ENCODE data around the gene EMILIN1. TPM values are rescaled to one million over a fixed set of nuclear protein-coding genes. Genes with fewer than 3 reads are reported as not detected.

EMILIN1 gene
- total RNA-seq, 1 experiment from 2014 or later = 1.2 TPM

DNA sequence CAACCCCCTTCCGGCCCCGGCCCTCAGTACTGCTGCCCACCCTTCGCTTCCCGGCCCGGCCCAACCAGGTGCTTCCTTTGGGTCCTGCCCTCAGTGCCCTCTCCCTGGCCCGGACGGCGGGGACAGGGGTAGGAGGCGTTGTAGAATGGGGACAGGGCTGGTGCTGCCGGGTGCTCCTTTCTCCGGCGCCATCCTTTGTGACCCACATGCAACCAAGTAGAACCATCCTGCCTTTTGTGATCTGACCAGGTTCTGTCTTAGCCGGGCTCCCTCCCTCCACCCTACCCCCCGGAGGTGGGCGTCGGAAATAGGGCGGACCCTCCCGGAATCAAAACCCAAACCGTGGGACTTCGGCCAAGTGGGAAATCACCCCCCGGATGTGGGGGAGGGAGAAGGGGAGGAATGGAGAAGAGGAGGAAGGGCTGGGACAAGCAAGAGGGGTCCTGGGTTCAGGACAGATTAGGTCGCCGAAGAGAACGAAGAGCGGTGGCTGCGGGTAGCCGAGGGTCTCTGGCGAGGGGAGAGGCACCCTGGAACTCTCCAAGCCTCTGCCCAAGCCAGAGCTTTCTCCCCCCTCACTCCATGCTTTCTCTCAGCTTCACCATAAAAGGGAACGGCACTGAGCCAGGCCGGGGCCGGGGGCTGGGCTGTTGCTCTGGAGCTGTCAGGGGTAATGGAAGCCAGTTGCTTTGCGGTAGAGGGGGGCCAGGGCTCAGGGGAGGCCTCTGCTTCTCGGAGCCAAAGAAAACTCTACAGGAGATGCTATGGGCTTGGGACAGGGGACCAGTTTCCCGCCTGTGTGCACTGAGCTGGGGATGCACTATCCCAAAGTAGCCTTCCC is 6.2 kb upstream of the EMILIN1 start:
- Mint-ChIP-seq H3K27ac (peak overlapping the region; percentile 88 to 97 (median 93)), H3K36me3 (ENCODE audit: insufficient read depth in 1 of 3, low read depth in 3 of 3) (peaks cover 17 to 37% (median 35%) of the 10 kb centered on the region in 3 experiments; a peak in 6 of 7 replicates), H3K9me3 (no peaks in the 10 kb centered on the region; a peak in 1 of 5 replicates), H3K4me1 (peaks cover 18 to 20% of the 10 kb centered on the region in 2 experiments), H3K4me3 (peak overlapping the region; percentile 85 to 94), H3K27me3 (ENCODE audit: low read depth) (peaks cover 16% of the 10 kb centered on the region)
- Histone ChIP-seq H2AK5ac (ENCODE audit: insufficient read length, low read length) (no peak overlapping the region), H4K8ac (replicated peaks; ENCODE audit: insufficient read length, low read depth, low read length) (no peak overlapping the region), H2BK120ac (ENCODE audit: low read depth, low read length, poor library complexity, severe bottlenecking) (no peak overlapping the region), H2AFZ (ENCODE audit: low read length) (no peak overlapping the region), H4K5ac (ENCODE audit: insufficient read length, low read depth, low read length) (no peak overlapping the region), H4K91ac (ENCODE audit: insufficient read length, low read depth, low read length) (no peak overlapping the region), H2BK15ac (ENCODE audit: low read depth, low read length) (no peak overlapping the region), H3K18ac (ENCODE audit: insufficient read length, low read depth, low read length) (peak overlapping the region; percentile 51), H4K20me1 (ENCODE audit: control insufficient read depth, insufficient read depth, insufficient read length) (no peaks in the 10 kb centered on the region), H3K23ac (ENCODE audit: insufficient read length, low read depth, low read length) (no peak overlapping the region), H3K4ac (ENCODE audit: low read depth, low read length) (no peak overlapping the region), H3K9ac (ENCODE audit: extremely low read depth, insufficient read length, low read length) (peak overlapping the region; percentile 61), H3K4me1 (ENCODE audit: insufficient read depth, low read length) (no peaks in the 10 kb centered on the region), H3K23me2 (ENCODE audit: insufficient read length, low read depth, low read length, poor library complexity, severe bottlenecking) (peaks cover 12% of the 10 kb centered on the region), H2BK5ac (ENCODE audit: insufficient read length, low read length) (no peak overlapping the region), H3K56ac (ENCODE audit: insufficient read length, low read depth, low read length) (no peak overlapping the region), H2BK12ac (ENCODE audit: insufficient read length, low read depth, low read length) (no peak overlapping the region), H3K79me2 (ENCODE audit: insufficient read depth, low read length) (peaks cover 5% of the 10 kb centered on the region; the same call in 1 of the 2 replicates), H3K27me3 (ENCODE audit: insufficient read depth, low read length) (no peaks in the 10 kb centered on the region), H2BK20ac (ENCODE audit: low read depth, low read length, poor library complexity, severe bottlenecking) (no peak overlapping the region), H3K9me3 (ENCODE audit: control insufficient read depth, low read depth, low read length) (no peaks in the 10 kb centered on the region), H3K14ac (ENCODE audit: insufficient read depth, low read length) (peak overlapping the region; percentile 45; the same call in 1 of the 2 replicates), H3K79me1 (ENCODE audit: insufficient read depth, low read depth, low read length, poor library complexity, severe bottlenecking) (peaks cover 2% of the 10 kb centered on the region), H3K27ac (ENCODE audit: insufficient read length, low read depth, low read length) (no peak overlapping the region), H3T11ph (ENCODE audit: low read length) (no peak overlapping the region), H3K4me2 (ENCODE audit: insufficient read depth, insufficient read length, low read length) (peak overlapping the region; percentile 90)
- no CpG with 5 or more reads among the region's 34 CpGs for WGBS (ENCODE audit: extremely low coverage, insufficient read length, low lambda C conversion rate)
- TF ChIP-seq, protein P1, sequence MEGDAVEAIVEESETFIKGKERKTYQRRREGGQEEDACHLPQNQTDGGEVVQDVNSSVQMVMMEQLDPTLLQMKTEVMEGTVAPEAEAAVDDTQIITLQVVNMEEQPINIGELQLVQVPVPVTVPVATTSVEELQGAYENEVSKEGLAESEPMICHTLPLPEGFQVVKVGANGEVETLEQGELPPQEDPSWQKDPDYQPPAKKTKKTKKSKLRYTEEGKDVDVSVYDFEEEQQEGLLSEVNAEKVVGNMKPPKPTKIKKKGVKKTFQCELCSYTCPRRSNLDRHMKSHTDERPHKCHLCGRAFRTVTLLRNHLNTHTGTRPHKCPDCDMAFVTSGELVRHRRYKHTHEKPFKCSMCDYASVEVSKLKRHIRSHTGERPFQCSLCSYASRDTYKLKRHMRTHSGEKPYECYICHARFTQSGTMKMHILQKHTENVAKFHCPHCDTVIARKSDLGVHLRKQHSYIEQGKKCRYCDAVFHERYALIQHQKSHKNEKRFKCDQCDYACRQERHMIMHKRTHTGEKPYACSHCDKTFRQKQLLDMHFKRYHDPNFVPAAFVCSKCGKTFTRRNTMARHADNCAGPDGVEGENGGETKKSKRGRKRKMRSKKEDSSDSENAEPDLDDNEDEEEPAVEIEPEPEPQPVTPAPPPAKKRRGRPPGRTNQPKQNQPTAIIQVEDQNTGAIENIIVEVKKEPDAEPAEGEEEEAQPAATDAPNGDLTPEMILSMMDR (conservative IDR thresholded peaks at IDR 0.05) = no peak
- peak; percentile 79 for DNase-seq

Data from H9 (cell line).